HG03139 (cell line): ENCODE measurements around the gene SRRT.

Experiments
- ATAC-seq: cut with Tn5 transposase; IDR thresholded peaks from one replicate; pipeline ENCODE4 v1.9.1; 2021; ENCODE audit not compliant: unreplicated experiment

Gene SRRT

DNA sequence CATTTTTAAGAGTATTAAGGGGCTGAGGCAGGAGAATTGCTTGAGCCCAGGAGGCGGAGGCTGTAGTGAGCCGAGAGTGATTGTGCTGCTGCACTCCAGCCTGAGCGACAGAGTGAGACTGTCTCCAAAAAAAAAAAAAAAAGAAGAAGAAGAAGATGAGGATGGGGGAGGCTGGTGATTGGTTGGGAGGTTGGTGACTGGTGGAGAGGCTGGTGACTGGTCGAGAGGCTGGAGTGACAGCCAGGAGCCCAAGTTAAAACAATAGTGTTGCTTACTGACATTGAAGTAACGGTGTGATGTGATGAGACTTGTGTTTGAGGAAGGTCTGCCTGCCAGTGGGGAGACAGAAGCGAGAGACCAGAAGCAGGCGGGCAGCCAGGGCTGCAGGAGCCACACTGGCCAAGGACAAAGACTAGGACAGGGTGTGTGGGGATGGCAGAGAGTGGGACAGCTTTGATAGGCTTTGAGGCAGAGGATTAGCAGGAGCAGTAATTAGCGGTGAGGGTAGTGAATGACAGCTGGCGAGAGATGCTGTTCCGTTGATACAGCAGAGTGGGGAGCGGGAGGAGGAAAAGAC, 4.9 kb downstream of the SRRT start:
- no peak for ATAC-seq

DNA sequence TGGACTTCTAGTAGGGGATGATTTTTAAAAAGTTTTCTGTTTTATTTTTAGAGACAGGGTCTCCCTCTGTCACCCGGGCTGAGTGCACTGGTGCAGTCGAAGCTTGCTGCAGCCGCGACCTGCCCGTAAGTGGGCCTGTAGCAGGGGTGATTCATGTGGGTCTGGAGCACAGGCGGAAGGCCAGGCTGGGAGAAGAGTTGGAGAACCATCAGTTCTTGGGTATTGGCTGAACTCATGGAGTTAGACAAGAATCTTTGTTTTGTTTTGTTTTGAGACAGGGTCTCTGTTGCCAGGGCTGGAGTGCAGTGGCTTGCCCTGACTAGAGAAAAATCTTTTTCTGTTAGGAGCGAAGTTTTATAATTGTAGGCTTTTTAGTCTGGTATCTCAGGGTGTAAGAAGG, 5.7 kb downstream of the SRRT start:
- no peak for ATAC-seq

DNA sequence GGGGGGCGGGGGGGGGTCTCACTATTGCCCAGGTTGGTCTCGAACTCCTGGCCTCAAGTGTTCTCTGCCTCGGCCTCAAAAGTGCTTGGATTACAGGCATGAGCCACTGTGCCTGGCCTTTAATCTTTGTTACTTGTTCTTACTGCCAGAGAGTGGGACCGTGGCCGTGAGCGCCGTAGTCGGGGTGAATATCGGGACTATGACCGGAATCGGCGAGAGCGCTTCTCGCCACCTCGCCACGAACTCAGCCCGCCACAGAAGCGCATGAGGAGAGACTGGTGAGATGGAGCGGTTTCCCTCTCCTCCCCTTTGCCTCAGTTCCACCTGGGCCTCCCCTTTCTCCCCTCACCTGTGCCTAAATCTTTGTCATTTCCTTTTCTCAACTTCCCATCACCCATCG, 6.2 kb downstream of the SRRT start:
- ATAC-seq: no peak

DNA sequence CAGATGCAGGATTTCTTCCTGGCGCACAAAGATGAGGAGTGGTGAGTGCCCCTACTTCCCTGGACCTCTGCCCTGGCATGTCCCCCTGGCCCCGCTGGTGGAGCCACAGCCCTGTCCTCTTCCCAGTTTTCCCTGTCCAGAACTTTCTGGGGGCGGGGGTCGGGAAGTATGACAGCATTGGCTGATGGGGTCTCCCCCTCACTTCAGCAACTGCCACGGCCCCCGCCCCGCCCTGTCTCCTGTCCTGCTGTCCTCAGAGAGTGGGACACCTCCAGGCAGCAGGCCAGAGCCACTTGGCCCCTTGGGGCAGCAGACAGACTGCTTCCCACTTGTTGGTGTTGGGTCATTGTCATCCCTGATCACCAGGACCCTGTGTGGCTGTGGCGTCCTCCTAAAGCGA, 7.3 kb downstream of the SRRT start:
- no peak for ATAC-seq

DNA sequence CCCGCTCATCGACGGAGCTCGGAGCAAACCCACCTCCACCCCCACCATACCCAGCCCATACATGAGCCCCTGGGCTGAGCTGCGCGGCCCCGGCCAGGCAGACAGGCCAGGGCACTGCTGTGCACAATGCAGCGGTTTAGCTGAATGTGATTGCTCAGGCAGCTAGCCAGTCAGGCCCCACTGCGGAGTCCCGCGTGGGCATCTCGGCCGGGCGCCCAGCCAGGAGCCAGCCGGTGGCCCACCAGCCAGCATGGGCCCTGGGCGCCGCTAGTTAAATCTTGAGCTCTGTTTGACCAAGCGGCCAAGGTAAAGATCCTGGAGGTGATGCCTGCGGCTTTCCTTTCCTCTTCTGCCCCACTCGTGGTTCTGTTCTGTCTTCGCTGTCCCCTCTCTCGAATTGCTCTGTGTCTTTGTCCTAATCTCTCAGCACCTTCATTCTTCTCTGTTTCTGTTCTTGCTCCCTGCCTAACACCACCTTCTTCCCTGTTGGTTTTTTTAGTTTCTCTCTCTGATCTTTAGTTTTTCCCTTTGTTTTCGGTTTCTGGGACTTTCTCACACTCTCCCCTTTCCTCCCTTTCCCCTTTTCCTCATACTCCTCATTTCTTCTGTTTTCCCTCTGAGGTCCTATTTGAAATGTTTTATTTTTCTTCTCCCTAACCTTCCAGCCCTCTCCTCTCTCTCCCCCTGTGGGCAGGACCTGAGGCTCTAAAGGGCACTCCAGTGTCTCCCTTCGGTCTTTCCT, 8.1 kb downstream of the SRRT start:
- no peak for ATAC-seq

DNA sequence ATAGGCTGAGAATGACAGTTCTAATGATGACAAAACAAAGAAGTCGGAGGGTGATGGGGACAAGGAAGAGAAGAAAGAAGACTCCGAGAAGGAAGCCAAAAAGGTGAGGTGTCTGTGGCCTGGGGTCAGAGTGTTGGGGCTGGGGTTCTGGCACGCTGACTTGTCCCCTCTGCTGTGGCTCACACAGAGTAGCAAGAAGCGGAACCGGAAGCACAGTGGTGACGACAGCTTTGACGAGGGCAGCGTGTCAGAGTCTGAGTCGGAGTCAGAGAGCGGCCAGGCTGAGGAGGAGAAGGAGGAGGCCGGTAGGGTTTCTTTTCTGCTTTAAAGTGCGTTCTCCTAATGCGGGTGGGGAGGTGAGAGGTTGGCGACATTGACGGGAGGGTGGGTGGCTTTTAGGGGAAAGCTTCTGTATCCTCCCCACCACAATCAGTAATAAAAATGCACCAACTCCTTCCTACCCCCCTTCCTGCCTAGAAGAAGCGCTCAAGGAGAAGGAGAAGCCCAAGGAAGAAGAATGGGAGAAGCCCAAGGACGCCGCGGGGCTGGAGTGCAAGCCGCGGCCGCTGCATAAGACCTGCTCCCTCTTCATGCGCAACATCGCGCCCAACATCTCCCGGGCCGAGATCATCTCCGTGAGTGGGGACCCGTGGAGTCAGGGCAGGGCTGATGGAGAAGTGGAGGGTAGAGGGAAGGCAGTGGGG, 10.0 kb downstream of the SRRT start:
- ATAC-seq: no peak

DNA sequence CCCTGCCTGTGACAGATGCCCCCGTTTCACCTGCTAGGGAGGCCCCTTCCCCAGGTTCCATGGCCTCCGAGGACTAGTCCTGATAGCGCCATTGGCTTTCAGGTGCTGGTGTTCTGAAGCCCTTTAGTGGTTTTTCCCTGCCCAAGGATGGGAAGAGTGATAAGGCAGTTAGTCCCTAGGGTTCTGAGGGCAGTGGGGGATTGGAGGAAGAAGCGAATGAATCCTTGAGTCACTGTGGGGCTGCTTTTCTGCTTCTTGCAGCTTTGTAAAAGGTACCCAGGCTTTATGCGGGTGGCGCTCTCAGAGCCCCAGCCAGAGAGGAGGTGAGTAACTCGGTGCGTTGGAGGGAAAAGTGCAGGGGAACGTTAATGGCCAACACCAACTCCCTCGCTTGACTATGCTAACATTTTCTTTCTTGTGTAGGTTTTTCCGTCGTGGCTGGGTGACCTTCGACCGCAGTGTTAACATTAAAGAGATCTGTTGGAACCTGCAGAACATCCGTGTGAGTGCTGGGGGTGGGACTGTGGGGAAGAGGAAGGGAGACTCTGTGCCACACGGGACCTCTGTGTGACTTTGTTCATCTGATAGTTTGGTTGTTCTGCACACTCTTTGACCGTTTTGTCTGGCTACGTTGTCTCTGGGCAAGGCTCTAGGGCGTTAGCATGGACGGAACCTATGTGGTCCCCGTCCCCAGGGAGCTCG, 10.7 kb downstream of the SRRT start:
- ATAC-seq: no peak

DNA sequence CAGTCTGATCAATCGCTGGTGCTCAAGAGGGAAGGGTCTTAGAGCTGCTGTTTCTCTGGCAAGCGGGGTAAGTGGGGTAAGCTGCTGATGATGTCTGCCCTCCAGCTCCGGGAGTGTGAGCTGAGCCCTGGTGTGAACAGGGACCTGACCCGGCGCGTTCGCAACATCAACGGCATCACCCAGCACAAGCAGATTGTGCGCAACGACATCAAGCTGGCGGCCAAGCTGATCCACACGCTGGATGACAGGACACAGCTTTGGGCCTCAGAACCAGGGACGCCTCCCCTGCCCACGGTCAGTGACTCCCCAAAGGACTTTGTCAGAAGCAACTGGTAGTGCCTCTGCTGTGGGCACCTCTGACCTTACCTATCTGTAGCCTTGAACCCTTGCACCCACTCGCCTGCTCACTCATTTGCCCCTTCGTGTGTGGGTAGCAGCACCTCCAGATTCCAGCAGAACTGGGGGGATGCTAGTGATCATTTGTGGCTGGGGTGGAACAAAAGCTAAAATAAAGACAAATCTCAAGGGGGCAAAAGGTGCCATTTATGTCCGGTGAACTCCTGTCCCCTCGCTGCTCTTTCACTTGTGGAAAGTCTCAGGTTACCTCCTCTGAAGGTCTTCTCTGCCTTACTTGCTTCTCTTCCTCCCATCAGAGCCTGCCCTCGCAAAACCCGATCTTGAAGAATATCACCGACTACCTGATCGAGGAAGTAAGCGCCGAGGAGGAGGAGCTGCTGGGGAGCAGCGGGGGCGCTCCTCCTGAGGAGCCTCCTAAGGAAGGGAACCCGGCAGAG, 11.4 kb downstream of the SRRT start:
- no peak for ATAC-seq

DNA sequence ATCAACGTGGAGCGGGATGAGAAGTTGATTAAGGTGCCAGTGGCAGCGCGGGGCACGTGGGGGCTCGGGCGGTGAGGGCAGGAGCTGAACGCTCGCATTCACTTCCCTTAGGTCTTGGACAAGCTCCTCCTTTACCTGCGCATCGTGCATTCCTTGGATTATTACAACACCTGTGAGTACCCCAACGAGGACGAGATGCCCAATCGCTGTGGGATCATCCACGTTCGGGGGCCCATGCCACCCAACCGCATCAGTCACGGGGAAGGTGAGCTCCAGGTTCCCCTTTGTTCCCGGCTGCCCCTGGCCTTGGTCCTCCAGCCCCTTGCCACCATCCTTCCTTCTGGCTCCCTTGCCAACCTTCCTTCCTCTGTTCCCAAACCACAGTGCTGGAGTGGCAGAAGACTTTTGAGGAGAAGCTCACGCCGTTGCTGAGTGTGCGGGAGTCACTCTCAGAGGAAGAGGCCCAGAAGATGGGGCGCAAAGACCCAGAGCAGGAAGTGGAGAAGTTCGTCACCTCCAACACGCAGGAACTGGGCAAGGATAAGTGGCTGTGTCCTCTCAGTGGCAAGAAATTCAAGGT, 12.1 kb downstream of the SRRT start:
- no peak for ATAC-seq

DNA sequence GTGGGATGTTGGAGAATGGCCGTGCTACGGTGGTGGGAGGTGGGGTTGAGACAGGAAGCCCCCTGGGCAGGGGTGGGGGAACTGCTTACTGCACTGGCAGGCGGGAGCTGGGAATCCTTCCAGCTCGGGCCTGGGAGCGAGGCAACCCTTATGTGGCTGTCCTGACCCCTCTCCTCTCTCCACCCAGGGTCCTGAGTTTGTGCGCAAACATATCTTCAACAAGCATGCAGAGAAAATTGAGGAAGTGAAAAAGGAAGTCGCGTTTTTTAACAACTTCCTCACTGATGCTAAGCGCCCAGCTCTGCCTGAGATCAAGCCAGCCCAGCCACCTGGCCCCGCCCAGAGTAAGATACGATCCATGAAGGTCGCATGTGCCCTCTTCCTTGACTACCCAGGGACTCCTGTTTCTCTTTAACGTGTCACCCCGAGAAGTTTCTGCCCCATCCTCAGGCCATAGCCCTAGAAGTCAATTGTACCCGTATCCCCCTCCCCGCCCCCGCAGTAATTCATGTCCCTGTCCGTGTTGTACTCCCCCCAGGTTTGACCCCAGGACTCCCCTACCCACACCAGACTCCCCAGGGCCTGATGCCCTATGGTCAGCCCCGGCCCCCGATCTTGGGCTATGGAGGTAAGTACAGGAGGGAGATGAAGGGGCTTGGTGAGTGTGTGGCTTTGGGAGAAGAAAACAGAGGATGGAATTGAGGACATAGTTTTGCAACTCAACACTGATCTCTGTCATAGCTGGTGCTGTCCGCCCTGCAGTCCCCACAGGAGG, 12.8 kb downstream of the SRRT start:
- ATAC-seq: peak; percentile 36

DNA sequence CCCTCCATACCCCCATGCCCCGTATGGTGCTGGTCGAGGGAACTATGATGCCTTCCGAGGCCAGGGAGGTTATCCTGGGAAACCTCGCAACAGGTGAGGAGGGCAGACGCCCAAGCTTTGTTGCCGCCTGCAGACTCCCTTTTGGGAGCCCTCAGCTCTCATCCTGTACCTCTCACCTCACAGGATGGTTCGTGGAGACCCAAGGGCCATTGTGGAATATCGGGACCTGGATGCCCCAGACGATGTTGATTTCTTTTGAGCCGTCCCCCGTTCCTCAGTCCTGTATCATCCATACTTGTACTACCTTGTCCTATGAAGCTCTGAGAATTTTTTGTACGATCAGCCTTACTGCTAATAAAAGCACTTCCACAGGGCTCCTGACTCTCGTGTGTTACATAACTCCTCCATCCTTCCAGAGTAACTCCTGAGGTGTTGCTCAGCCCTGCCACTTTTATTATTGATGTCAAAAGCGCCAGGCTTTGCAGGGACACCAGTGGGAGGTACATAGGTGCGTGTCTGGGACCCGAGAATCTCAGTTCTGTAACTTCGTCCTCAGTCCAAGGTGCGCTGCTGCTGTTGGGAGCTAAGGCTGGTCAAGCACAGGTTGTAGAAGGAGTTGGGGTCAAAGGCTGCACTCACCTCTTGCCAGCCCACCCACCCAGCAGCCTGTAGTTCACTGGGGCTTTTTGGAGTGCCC, 13.5 kb downstream of the SRRT start:
- ATAC-seq: no peak

DNA sequence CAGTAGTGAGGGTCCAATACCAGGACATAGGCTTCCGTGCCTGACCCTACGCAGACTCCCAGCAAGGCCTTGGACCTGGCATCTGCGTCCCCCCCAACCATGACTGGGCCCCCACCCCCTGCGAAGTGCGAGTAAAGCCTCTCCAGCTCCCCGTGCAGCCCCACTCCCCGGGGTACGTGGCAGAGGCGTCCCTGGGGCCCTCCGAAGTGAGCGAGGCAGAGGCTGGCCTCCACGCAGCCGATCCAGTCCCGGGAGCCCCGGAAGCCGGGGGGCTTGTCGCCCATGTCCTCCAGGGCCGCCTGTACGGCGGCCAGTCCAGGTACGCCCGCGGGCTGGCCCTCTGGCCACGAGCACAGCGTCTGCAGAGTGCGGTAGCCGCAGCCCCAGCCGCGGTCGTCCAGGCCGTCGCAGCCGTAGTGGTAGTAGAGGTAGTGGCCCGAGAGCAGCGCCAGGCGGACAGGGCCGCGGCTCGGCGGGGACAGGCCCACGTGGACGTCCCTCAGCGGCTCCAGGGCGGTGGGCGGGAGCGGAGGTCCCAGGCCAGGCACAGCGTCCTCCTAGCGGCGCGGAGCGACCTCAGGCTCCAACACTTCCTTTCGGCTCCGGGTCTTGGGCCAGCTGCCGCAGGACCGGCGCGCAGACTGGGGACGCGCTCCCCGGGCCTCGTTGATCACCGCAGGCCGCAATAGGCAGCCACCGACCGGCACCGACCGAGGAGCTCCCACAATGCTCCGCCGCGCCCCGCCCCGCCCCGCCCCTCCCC, 14.3 kb downstream of the SRRT start, which contains the start of gene UFSP1:
UFSP1 (minus strand) TSS at position 728 of the 763 bp plus-strand sequence; CDS start at position 284, 444 bp downstream.
- no peak for ATAC-seq

DNA sequence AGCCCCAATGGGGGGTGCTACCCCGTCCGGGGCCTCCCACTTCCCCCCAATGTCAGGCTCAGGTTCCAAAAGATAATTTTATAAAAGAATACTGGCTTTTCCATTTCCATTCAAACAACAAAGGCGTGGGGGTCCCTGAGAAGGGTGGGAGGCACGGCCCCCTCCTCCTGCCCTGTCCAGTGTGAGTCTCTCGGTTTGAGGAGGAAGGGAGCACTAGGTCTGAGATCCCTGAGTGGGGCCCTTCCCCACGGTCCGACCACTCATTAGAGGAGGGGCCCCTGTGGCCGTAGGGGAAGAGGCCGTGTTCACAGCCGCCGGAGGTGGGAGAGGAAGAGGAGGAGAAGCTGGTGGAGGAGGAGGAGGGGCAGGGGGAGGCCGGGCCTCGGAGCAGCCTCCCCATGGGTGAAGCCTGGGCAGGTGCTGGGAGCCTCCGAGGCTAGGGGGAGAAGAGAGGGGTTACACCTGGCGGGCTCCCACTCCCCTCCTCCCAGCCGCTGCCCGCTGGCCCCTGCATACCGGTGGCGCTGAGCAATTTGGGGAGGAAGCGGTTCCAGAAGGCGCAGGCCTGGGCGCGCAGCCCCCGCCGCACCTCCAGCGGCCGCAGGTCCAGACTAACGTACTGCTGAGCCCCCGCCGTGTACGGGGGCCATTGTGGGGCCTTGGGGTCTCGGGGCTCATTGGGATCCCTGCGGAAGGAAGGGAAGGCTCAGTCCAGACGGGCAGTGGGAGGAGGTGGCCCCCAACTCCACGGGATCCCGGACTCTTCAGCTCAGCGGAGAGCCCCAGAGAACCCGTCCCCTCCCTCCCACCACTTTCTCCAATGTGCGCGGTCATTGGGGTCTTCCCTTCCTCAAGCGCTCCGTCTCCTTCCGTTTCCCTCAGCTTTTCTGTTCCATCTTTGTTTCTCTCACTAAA, 16.0 kb downstream of the SRRT start:
- ATAC-seq: no peak

DNA sequence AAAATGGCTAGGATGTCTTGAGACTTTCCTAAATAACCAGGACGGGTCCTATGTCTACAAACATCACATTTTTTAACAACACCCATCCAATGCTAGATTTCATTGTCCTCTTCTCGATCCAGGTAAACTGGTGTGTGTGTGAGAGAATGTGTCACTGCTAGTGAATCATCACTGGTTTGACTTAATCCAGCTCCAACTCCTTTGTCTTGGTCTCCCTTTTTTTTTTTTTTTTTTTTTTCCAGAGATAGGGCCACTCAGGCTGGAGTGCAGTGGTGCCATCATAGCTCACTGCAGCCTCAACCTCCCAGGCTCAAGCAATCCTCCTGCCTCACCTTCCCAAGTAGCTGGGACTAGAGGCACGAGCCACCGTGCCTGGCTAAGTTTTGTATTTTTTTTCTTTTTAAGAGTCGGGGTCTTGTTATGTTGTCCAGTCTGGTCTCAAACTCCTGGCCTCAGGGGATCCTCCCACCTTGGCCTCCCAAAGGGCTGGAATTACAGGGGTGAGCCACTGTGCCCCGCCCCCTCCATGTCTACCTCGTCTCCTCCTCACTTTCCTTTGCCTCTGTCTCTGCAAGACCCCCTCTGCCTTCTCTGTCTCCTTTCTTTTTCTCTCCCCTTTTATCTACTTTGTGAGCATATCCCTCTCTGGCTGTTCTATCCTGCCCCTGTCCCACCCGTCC, 16.8 kb downstream of the SRRT start:
- ATAC-seq: no peak

DNA sequence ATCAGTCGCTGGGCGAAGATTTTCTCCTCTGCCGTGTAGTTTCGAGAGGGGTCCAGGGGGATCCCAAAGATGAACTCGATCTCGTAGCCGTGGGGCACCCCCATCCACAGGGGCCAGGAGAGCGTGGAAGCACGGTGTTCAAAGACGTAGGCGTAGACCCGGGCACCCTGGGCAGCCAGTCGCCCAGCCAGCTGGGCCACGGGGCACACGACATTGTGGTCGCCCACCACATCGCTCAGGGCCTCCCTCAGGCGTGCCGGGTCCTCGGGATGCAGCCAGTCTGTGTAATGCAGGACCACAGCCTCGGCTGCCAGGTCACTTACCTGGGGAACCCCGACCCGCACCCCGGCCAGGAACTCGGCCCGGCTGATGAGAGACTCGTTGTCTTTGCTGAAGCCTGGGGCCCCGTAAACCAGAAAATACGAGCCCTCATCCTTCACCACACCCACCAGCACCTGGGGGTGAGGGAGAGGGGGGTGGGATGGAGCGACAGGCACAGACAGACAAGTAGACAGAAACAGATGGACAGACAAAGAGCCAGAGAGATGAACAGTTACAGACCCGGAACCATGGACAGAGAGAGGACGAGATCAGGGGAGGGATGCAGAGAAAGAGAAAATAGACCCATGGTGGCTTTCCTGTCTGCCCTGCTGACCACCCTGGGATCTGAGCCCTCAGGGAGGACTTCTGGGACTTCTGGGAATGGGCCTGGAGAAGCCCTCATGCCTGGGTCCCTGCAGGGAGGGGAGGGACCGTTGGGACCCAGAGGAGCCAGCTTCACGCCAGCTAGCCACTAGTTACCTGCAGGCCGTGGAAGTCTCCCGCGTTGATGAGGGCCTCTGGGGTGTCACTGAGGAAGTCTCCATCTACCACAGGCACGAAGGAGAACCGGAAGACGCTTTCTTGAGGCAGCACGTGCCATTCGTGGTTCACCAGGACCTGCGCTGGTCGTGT, 17.7 kb downstream of the SRRT start:
- no peak for ATAC-seq
